HFFc6 (cell line): ENCODE data around the gene CCNDBP1. TPM values are rescaled to one million over a fixed set of nuclear protein-coding genes. Genes with fewer than 3 reads are reported as not detected.

Source experiments
- DNase-seq: peaks from one replicate; pipeline ENCODE4 v3.0.0-alpha.2; 2018
- H3K27ac Mint-ChIP-seq: 2 replicates; pipeline ENCODE4 v1.8.0; 2020; ENCODE audit warnings: mild to moderate bottlenecking, mixed read lengths
- H3K27me3 Mint-ChIP-seq: 2 replicates; pipeline ENCODE4 v1.8.0; 2021; ENCODE audit warnings: mild to moderate bottlenecking, moderate library complexity, mixed read lengths; ENCODE audit not compliant: insufficient read depth
- H3K36me3 Mint-ChIP-seq: 2 replicates; pipeline ENCODE4 v1.8.0; 2021; ENCODE audit warnings: low read depth, mixed read lengths
- H3K4me1 Mint-ChIP-seq: 2 replicates; pipeline ENCODE4 v1.8.0; 2020; ENCODE audit warnings: low read depth, mixed read lengths
- H3K4me3 Mint-ChIP-seq: 2 replicates; pipeline ENCODE4 v1.8.0; 2020; ENCODE audit warnings: mild to moderate bottlenecking, moderate library complexity, mixed read lengths
- H3K9me3 Mint-ChIP-seq: 2 replicates; pipeline ENCODE4 v1.8.0; 2020; ENCODE audit warnings: mild to moderate bottlenecking, mixed read lengths
- total RNA-seq, 6 experiments: library from RNA; stranded (reverse); fragmentation: NEBNext Ultra II Directional; extraction: Animal tissue kit (Norgen Biotek cat#: 25700); gene quantifications; 2 replicates in 1 of 6; 3 replicates in 5 of 6; pipeline ENCODE4 v1.2.3, GENCODE V29; 2021
- TF ChIP-seq, protein P1 (sequence below): fragments of 200-600 bp; sonication (generic); IDR thresholded peaks from 2 replicates; pipeline ENCODE4 v1.5.0; 2021; ENCODE audit warnings: antibody characterized with exemption, mild to moderate bottlenecking

CCNDBP1 gene
- total RNA-seq, 6 experiments from 2014 or later = 50.9 to 60.7 (median 57.2) TPM

DNA sequence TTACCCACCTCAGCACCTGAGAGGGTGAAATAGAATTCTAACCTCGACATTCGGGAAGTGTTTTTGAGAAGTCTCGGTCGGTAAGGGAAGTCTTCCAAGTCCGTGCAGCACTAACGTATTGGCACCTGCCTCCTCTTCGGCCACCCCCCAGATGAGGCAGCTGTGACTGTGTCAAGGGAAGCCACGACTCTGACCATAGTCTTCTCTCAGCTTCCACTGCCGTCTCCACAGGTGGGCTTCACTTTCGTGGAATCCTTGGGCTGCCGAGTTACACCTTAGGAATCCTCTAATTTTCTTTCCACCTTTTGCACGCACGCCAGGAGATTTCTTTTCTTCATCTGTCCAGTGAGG, 775 bp downstream of the CCNDBP1 start:
- Mint-ChIP-seq H3K36me3 (peaks cover 6% of the 10 kb centered on the region), H3K27ac (peak overlapping the region; percentile 82), H3K9me3 (no peaks in the 10 kb centered on the region), H3K27me3 (no peaks in the 10 kb centered on the region), H3K4me3 (peak overlapping the region; percentile 96), H3K4me1 (peaks cover 24% of the 10 kb centered on the region)
- TF ChIP-seq, protein P1, sequence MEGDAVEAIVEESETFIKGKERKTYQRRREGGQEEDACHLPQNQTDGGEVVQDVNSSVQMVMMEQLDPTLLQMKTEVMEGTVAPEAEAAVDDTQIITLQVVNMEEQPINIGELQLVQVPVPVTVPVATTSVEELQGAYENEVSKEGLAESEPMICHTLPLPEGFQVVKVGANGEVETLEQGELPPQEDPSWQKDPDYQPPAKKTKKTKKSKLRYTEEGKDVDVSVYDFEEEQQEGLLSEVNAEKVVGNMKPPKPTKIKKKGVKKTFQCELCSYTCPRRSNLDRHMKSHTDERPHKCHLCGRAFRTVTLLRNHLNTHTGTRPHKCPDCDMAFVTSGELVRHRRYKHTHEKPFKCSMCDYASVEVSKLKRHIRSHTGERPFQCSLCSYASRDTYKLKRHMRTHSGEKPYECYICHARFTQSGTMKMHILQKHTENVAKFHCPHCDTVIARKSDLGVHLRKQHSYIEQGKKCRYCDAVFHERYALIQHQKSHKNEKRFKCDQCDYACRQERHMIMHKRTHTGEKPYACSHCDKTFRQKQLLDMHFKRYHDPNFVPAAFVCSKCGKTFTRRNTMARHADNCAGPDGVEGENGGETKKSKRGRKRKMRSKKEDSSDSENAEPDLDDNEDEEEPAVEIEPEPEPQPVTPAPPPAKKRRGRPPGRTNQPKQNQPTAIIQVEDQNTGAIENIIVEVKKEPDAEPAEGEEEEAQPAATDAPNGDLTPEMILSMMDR = no peak; the same call in 1 of the 2 replicates
- no peak for DNase-seq

DNA sequence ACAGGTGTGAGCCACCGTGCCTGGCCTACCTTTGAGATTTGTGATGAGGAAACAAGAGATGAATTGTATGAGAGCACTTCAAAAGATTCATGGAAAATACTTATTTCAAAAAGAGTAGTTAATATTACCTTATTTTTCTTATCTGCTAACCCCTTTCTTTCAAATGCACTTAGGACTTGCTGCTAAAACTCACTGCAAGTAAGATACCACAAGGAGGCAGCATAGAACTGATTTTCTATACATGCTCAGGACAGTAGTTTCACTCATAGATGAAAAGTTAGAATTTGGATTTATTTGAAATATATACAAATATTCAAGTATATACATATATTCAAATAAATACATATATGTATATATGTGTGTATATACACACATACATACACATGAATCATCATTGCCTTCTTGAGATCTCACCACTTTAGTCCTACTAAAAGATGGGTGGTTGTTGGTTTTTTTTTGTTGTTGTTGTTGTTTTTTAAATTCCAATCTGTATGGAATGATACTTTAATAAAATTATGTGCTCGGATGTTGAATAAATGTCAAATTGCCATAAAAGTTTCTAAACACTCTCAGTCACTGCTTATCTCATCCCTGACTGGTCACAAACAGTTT, 2.4 kb downstream of the CCNDBP1 start:
- no peak overlapping the region for H3K27ac Mint-ChIP-seq
- peaks cover 12% of the 10 kb centered on the region for H3K4me1 Mint-ChIP-seq
- no peaks in the 10 kb centered on the region for H3K9me3 Mint-ChIP-seq
- H3K36me3 Mint-ChIP-seq = peaks cover 11% of the 10 kb centered on the region
- DNase-seq = peak; percentile 75
- H3K4me3 Mint-ChIP-seq = peak overlapping the region; percentile 43; the same call in 1 of the 2 replicates
- TF ChIP-seq, protein P1 = peak; percentile 82
- H3K27me3 Mint-ChIP-seq = no peaks in the 10 kb centered on the region

DNA sequence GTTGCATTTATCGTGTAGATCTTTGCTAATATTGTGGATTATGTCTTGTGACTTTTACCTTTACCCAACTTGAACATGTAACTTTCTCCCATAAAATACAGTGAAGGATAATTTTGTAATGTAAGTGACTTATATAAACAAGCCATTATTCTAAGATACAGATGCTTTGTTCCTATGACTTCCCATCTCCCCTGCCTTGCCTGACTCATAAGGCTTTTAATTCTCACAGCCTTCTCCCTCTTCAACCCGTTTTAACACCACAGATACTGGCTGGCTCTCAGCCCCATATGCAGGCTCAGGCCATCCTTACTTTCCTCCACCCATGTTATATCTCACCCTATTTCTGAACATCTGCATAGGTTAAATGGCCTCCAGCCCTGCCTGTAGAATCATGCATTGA, 4.1 kb downstream of the CCNDBP1 start:
- TF ChIP-seq, protein P1 = no peak
- DNase-seq = no peak
- no peak overlapping the region for H3K4me3 Mint-ChIP-seq
- H3K36me3 Mint-ChIP-seq = peaks cover 12% of the 10 kb centered on the region
- no peak overlapping the region for H3K27ac Mint-ChIP-seq
- H3K9me3 Mint-ChIP-seq = no peaks in the 10 kb centered on the region
- peaks cover 14% of the 10 kb centered on the region for H3K4me1 Mint-ChIP-seq
- no peaks in the 10 kb centered on the region for H3K27me3 Mint-ChIP-seq

DNA sequence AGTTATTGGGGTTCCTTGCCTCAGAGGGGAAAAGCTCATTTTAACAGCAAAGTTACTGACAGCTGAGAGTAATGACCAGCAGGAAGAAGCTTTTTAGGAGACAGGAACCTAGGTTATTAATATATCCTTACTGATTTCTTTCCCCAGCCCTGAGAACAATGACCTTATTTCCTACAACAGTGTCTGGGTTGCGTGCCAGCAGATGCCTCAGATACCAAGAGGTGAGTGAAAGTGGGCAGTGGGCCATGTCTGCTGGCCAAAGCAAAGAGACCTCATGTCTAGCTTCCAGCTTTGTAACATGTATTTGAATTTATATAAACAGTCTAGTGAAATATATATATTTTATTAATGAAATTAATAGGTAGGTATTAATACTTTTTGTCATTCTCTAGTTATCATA, 5.0 kb downstream of the CCNDBP1 start:
- TF ChIP-seq, protein P1 = no peak
- Mint-ChIP-seq H3K36me3 (peaks cover 17% of the 10 kb centered on the region), H3K4me1 (peaks cover 23% of the 10 kb centered on the region), H3K4me3 (no peak overlapping the region), H3K9me3 (no peaks in the 10 kb centered on the region), H3K27ac (no peak overlapping the region), H3K27me3 (no peaks in the 10 kb centered on the region)
- no peak for DNase-seq

DNA sequence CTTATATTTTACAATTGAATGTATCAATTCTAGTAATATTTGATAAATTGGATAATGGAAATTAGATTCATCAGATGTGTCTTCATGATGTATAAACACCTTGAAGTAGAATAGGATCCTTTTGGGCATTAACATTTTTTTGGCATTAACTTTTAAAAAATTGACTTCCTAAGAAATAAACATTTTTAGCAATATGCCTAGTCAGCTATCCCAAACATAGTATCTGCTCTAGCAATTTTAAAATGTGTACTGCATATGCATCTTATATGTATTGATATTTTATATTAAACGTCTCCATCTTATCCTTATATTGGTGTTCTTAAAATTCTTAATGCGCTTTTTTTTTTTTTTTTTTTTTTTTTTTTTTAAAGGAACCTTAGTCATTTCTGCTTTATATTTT, 8.5 kb downstream of the CCNDBP1 start:
- Mint-ChIP-seq H3K4me1 (peaks cover 19% of the 10 kb centered on the region), H3K27ac (no peak overlapping the region), H3K9me3 (peaks cover 9% of the 10 kb centered on the region), H3K36me3 (peaks cover 36% of the 10 kb centered on the region), H3K27me3 (no peaks in the 10 kb centered on the region), H3K4me3 (no peak overlapping the region)
- TF ChIP-seq, protein P1 = no peak
- DNase-seq = no peak
